K562 (cell line): ENCODE data around the gene GNG7. TPM values are rescaled to one million over a fixed set of nuclear protein-coding genes. Genes with fewer than 3 reads are reported as not detected.

Experiments
- ATAC-seq: fragments of 200-7000 bp; cut with Tn5 transposase; 3 replicates; pipeline ENCODE4 v1.9.1; 2020; ENCODE audit warnings: moderate library complexity
- BruUV-seq: library from RNA; stranded (reverse); fragments of 400-500 nt; replicated peaks from 2 replicates; lab custom pipeline; 2021; lab: Mats Ljungman, UMichigan
- CTCF ChIA-PET: fragments of 300-600 bp; formaldehyde crosslinking; extraction: SDS; loops from one replicate; lab custom pipeline; 2021; ENCODE audit warnings: low intra/inter-chr PET ratio; lab: Yijun Ruan, JAX
- POLR2A ChIA-PET: fragments of 300-600, 350-650 bp; sonication (Branson Sonifier 250); formaldehyde crosslinking; extraction: SDS; loops from one replicate; lab custom pipeline; 2021; ENCODE audit warnings: antibody characterized with exemption, inconsistent platforms; lab: Yijun Ruan, JAX
- DNase-seq, 4 experiments: peaks; one replicate each; pipeline versions ENCODE4 v3.0.0 to v3.0.0-alpha.2; 2011 to 2018; ENCODE audit warnings: low spot score in 3 of 4, mixed read lengths in 3 of 4; ENCODE audit errors: extremely low read depth in 1 of 4
- FAIRE-seq: peaks from 2 replicates; lab custom pipeline; 2011; peaks lifted over from hg19 to GRCh38; lab: Jason Lieb, UNC
- H2AFZ ChIP-seq: 2 replicates; pipeline ENCODE4 v1.6.0; 2011; ENCODE audit warnings: low read depth, low read length, control low read depth, inconsistent platforms
- H3K27ac ChIP-seq: fragments of 200-600 bp; 3 replicates; pipeline ENCODE4 v1.8.0; 2011; ENCODE audit warnings: low read depth, mild to moderate bottlenecking, control low read depth, inconsistent platforms, low read length, moderate library complexity, mixed read lengths; ENCODE audit errors: extremely low read depth
- H3K27me3 ChIP-seq, 2 experiments: fragments of 300-600 bp in 1 of 2; 2 replicates in 1 of 2; 3 replicates in 1 of 2; pipeline versions ENCODE4 v1.6.0 to v1.8.0; 2011; ENCODE audit warnings: inconsistent platforms in 2 of 2, low read length in 2 of 2, mild to moderate bottlenecking in 1 of 2, mixed read lengths in 1 of 2, moderate library complexity in 1 of 2; ENCODE audit not compliant: control insufficient read depth in 2 of 2, insufficient read depth in 2 of 2
- H3K36me3 ChIP-seq: fragments of 300-600 bp; 3 replicates; pipeline ENCODE4 v1.8.0; 2011; ENCODE audit warnings: mild to moderate bottlenecking, low read length, inconsistent platforms; ENCODE audit not compliant: control insufficient read depth, insufficient read depth
- H3K4me1 ChIP-seq, 2 experiments: fragments of 200-600 bp in 1 of 2; replicated peaks in 1 of 2; 2 replicates in 1 of 2; 3 replicates in 1 of 2; pipeline versions ENCODE4 v1.5.1 to v1.8.0; 2011; ENCODE audit warnings: inconsistent platforms in 2 of 2, low read length in 2 of 2, mild to moderate bottlenecking in 1 of 2, mixed read lengths in 1 of 2, moderate library complexity in 1 of 2; ENCODE audit not compliant: control insufficient read depth in 2 of 2, insufficient read depth in 2 of 2
- H3K4me2 ChIP-seq: 2 replicates; pipeline ENCODE4 v1.6.1; 2011; ENCODE audit warnings: low read length, control low read depth, inconsistent platforms, mixed read lengths; ENCODE audit not compliant: insufficient read depth
- H3K4me3 ChIP-seq: fragments of 200-600 bp; sonication (generic), shearing (Covaris generic); 2 replicates; pipeline ENCODE4 v1.5.1; 2016; ENCODE audit warnings: control low read depth, inconsistent platforms
- H3K79me2 ChIP-seq: fragments of 200-600 bp; 3 replicates; pipeline ENCODE4 v1.8.0; 2011; ENCODE audit warnings: low read length, inconsistent platforms; ENCODE audit not compliant: control insufficient read depth, insufficient read depth
- H3K9ac ChIP-seq, 2 experiments: 2 replicates each; pipeline versions ENCODE4 v1.6.0 to v1.6.1; 2011; ENCODE audit warnings: low read depth in 2 of 2, low read length in 2 of 2, control low read depth in 1 of 2, inconsistent platforms in 1 of 2, mild to moderate bottlenecking in 1 of 2, mixed read lengths in 1 of 2; ENCODE audit not compliant: insufficient read depth in 1 of 2
- H3K9me1 ChIP-seq: one replicate; pipeline ENCODE4 v1.6.0; 2011; ENCODE audit warnings: inconsistent platforms, mild to moderate bottlenecking, low read length, moderate library complexity; ENCODE audit not compliant: control insufficient read depth, insufficient read depth
- H3K9me3 ChIP-seq: replicated peaks from 2 replicates; pipeline ENCODE4 v1.5.1; 2011; ENCODE audit warnings: low read depth, low read length, inconsistent platforms; ENCODE audit not compliant: control insufficient read depth, insufficient read depth
- H4K20me1 ChIP-seq: replicated peaks from 2 replicates; pipeline ENCODE4 v1.6.1; 2011; ENCODE audit warnings: low read length, inconsistent platforms, mixed read lengths; ENCODE audit not compliant: control insufficient read depth, insufficient read depth
- CTCF ChIP-seq, 3 experiments: IDR thresholded peaks in 2 of 3; conservative IDR thresholded peaks in 1 of 3; 2 replicates each; pipeline ENCODE4 v1.5.1; 2011 to 2012; ENCODE audit warnings: low read length in 3 of 3, mild to moderate bottlenecking in 3 of 3, control low read depth in 2 of 3, improper control_type of control experiment in 1 of 3, inconsistent platforms in 1 of 3, low read depth in 1 of 3, mixed read lengths in 1 of 3, moderate library complexity in 1 of 3; ENCODE audit not compliant: insufficient read depth in 2 of 3
- ZC3H4 ChIP-seq: sonication (generic); formaldehyde crosslinking; IDR thresholded peaks from 2 replicates; pipeline ENCODE4 v1.9.0; 2021; ENCODE audit warnings: missing genetic modification reagents, borderline replicate concordance
- WGBS: fragments of 100-300 bp; shearing (Covaris generic); methylation state at CpG from one replicate; pipeline ENCODE4 v1.1.6; 2016; ENCODE audit warnings: low coverage, mixed read lengths; ENCODE audit not compliant: insufficient coverage; ENCODE audit errors: missing lambda C conversion rate; 5-methylcytosine and 5-hydroxymethylcytosine counted together
- in situ Hi-C: fragments of 300-500 bp; cut with MboI; formaldehyde crosslinking; loops from 4 replicates; pipeline ENCODE4 v1.15.0; 2018; ENCODE audit warnings: inconsistent platforms, mixed read lengths
- intact Hi-C: fragments of 100-400 bp; cut with micrococcal nuclease; formaldehyde crosslinking; loops from 2 replicates; pipeline ENCODE4 v1.14.2; 2022
- polyA plus RNA-seq, 8 experiments: library from polyadenylated mRNA; depleted of rRNA in 4 of 8; stranded (reverse) in 5 of 8; unstranded in 3 of 8; fragments of >200 nt; fragmentation: Nextera tagmentation in 2 of 8; fragmentation: Illumina TruSeq in 1 of 8; extraction: Ambion mirVana in 2 of 8; extraction: Trizol in 1 of 8; gene quantifications; 2 replicates each; pipeline versions ENCODE4 v1.2.1 to v1.2.3, GENCODE V29; 2011 to 2014; ENCODE audit warnings: inconsistent platforms in 1 of 8, missing spikeins in 1 of 8
- total RNA-seq, 7 experiments: library from RNA; depleted of rRNA in 6 of 7; stranded (reverse); fragments of >200 nt in 6 of 7; fragmentation: Illumina TruSeq in 2 of 7; extraction: Trizol in 2 of 7; gene quantifications; 2 replicates each; pipeline versions ENCODE4 v1.2.1 to v1.2.3, GENCODE V29; 2011 to 2021; ENCODE audit warnings: low replicate concordance in 1 of 7

The GNG7 gene
- total and polyA plus RNA-seq, 9 of the 15 experiments (the other 6 are each of a cell fraction or from before 2014, with no cell fraction given), result 0.01 to 0.20 (median 0.06) TPM; not detected in 1

GRCh38 chr19:2624537-2625091 lies 77.9 kb downstream of the GNG7 start:
- H3K4me1 ChIP-seq, result peaks cover 2 to 18% of the 10 kb centered on the region in 2 experiments; a peak in 3 of 5 replicates
- H3K36me3 ChIP-seq, result no peaks in the 10 kb centered on the region
- 0 out of 4 replicates have a peak overlapping the region, but pooled peaks of 1 of the 2 experiments have one; percentile 14 for H3K9ac ChIP-seq
- BruUV-seq, result no TSS peak
- DNase-seq (no peak), ATAC-seq (peak; percentile 73), FAIRE-seq (no peak)
- no peaks in the 10 kb centered on the region for H3K9me1 ChIP-seq
- ChIA-PET POLR2A (no interaction called here), CTCF (no interaction called here)
- H4K20me1 ChIP-seq, result no peaks in the 10 kb centered on the region; the same call in 1 of the 2 replicates
- H3K79me2 ChIP-seq, result no peaks in the 10 kb centered on the region
- TF ChIP-seq CTCF (IDR thresholded peaks at IDR 0.05 in 2 of 3, conservative IDR thresholded peaks at IDR 0.05 in 1 of 3; ENCODE audit: insufficient read depth in 2 of 3, low read depth in 1 of 3, low read length in 3 of 3) (0 out of 6 replicates have a peak, but pooled peaks of 1 of the 3 experiments have one; percentile 14), ZC3H4 (CRISPR knock-in tag) (no peak)
- H3K4me3 ChIP-seq, result no peak overlapping the region
- intact Hi-C loops, result no loop called here
- H2AFZ ChIP-seq, result no peak overlapping the region
- peaks cover 3 to 44% of the 10 kb centered on the region in 2 experiments for H3K27me3 ChIP-seq
- 10% methylated on average over 11 of the region's 11 CpGs for WGBS
- peaks cover 2% of the 10 kb centered on the region; the same call in 1 of the 2 replicates for H3K9me3 ChIP-seq
- H3K27ac ChIP-seq, result no peak overlapping the region
- in situ Hi-C loops, result no loop called here
- H3K4me2 ChIP-seq, result no peak overlapping the region
